ENCODE results near the gene RYK.
"Not testable (repeated sequence)": the region's sequence is repeated elsewhere in the genome, so short reads cannot be mapped to it uniquely, and the experiment has no call there.

The RYK gene

GRCh38 chr3:134214239-134214638, 36.4 kb downstream of the RYK start:
- no peak for DNase-seq

GRCh38 chr3:134212967-134213665, 37.5 kb downstream of the RYK start:
- peak; percentile 55 for DNase-seq

GRCh38 chr3:134211797-134212196, 38.9 kb downstream of the RYK start:
- DNase-seq = peak; percentile 40

GRCh38 chr3:134205451-134205850, 45.2 kb downstream of the RYK start:
- no peak for DNase-seq

- DNase-seq = no peak
These were observed 49.2 kb downstream of the RYK start for GRCh38 chr3:134201201-134202130.

GRCh38 chr3:134199880-134200279, 50.8 kb downstream of the RYK start:
- not testable (repeated sequence) for DNase-seq

- DNase-seq = no peak
These were observed 51.4 kb downstream of the RYK start for GRCh38 chr3:134199240-134199639.

- DNase-seq = no peak
These were observed 52.2 kb downstream of the RYK start for GRCh38 chr3:134198414-134198813.

- DNase-seq = peak; percentile 21
These were observed 52.9 kb downstream of the RYK start for GRCh38 chr3:134197681-134198261.

- DNase-seq = no peak
These were observed 56.4 kb downstream of the RYK start for GRCh38 chr3:134194247-134194646.

GRCh38 chr3:134190250-134190649, 60.4 kb downstream of the RYK start:
- DNase-seq = no peak

GRCh38 chr3:134189849-134190248, 60.8 kb downstream of the RYK start:
- no peak for DNase-seq

GRCh38 chr3:134186391-134186790, 64.3 kb downstream of the RYK start:
- no peak for DNase-seq

GRCh38 chr3:134180761-134181160, 69.9 kb downstream of the RYK start:
- DNase-seq = no peak

- DNase-seq = no peak
These were observed 71.2 kb downstream of the RYK start for GRCh38 chr3:134179508-134179907.

GRCh38 chr3:134163096-134163495, 87.6 kb downstream of the RYK start:
- no peak for DNase-seq

- no peak for DNase-seq
These were observed 88.6 kb downstream of the RYK start for GRCh38 chr3:134161898-134162615.

GRCh38 chr3:134155446-134155845, 95.2 kb downstream of the RYK start:
- DNase-seq = no peak

GRCh38 chr3:134153761-134154160, 96.9 kb downstream of the RYK start:
- DNase-seq = no peak

GRCh38 chr3:134150476-134150875, 100.2 kb downstream of the RYK start:
- DNase-seq = no peak

GRCh38 chr3:134149286-134149685, 101.4 kb downstream of the RYK start:
- DNase-seq = no peak

GRCh38 chr3:134148534-134148933, 102.1 kb downstream of the RYK start:
- DNase-seq = no peak

- no peak for DNase-seq
These were observed 103.2 kb downstream of the RYK start for GRCh38 chr3:134147411-134147810.

Data from NCI-H526 treated with DMSO at 0.1 percent for 48 hours (cell line).